Measurements from ENCODE around the gene SHCBP1. TPM values are rescaled to one million over a fixed set of nuclear protein-coding genes. Genes with fewer than 3 reads are reported as not detected.
"Not testable (repeated sequence)": the region's sequence is repeated elsewhere in the genome, so short reads cannot be mapped to it uniquely, and the experiment has no call there.

Gene SHCBP1, protein sequence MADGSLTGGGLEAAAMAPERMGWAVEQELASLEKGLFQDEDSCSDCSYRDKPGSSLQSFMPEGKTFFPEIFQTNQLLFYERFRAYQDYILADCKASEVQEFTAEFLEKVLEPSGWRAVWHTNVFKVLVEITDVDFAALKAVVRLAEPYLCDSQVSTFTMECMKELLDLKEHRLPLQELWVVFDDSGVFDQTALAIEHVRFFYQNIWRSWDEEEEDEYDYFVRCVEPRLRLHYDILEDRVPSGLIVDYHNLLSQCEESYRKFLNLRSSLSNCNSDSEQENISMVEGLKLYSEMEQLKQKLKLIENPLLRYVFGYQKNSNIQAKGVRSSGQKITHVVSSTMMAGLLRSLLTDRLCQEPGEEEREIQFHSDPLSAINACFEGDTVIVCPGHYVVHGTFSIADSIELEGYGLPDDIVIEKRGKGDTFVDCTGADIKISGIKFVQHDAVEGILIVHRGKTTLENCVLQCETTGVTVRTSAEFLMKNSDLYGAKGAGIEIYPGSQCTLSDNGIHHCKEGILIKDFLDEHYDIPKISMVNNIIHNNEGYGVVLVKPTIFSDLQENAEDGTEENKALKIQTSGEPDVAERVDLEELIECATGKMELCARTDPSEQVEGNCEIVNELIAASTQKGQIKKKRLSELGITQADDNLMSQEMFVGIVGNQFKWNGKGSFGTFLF
- total RNA-seq (2014; rRNA removed; shearing (Covaris generic)) = 19.5 and 19.6 TPM in 2 replicates
- 20.9 and 23.1 TPM in 2 replicates for polyA plus RNA-seq (2015; cell fraction: cytosol; rRNA removed)
- 11.2 and 14.8 TPM in 2 replicates for polyA plus RNA-seq (2015; cell fraction: nucleus; rRNA removed)

GRCh38 chr16:46621006-46621933 is at the start of gene SHCBP1:
Gene SHCBP1 (minus strand): TSS chr16:46621379. CDS start chr16:46621359, 20 bp downstream.
- peak; percentile 89 for DNase-seq (ENCODE audit: low read depth, low spot score)
- in situ Hi-C loops (cut with HindIII; ENCODE audit: low pct_unique_long_range_greater_than_20kb, low sequenced_read_pairs) = no loop called here

- no peak for DNase-seq (ENCODE audit: low read depth, low spot score)
- in situ Hi-C loops (cut with HindIII; ENCODE audit: low pct_unique_long_range_greater_than_20kb, low sequenced_read_pairs) = no loop called here
Observed at GRCh38 chr16:46662123-46662522, 40.9 kb upstream of the SHCBP1 start.

DNA sequence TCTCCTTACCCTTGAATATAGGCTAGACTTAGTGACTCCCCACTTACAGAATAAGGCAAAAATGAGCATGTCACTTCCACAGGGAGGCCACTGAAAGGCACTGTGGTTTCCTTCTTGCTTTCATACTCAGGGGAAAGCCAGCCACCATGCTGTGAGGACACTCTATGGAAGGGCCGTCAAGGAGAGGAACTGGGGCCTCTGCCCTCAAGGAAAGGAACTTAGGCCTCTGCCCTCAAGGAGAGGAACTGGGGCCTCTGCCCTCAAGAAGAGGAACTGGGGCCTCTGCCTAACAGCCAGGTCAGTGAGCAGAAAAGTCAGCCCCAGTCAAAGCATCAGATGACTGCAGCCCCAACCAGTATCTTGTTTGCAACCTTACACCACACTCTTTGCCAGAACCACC is 37.7 kb upstream of the SHCBP1 start:
- DNase-seq (ENCODE audit: low read depth, low spot score) = peak; percentile 19
- in situ Hi-C loops (cut with HindIII; ENCODE audit: low pct_unique_long_range_greater_than_20kb, low sequenced_read_pairs) = no loop called here

GRCh38 chr16:46651305-46651704 is 30.1 kb upstream of the SHCBP1 start:
- in situ Hi-C loops (cut with HindIII; ENCODE audit: low pct_unique_long_range_greater_than_20kb, low sequenced_read_pairs) = no loop called here
- DNase-seq (ENCODE audit: low read depth, low spot score) = no peak

- in situ Hi-C loops (cut with HindIII; ENCODE audit: low pct_unique_long_range_greater_than_20kb, low sequenced_read_pairs) = no loop called here
- DNase-seq (ENCODE audit: low read depth, low spot score) = peak; percentile 77
Observed at GRCh38 chr16:46650254-46650623, 29.1 kb upstream of the SHCBP1 start.

DNA sequence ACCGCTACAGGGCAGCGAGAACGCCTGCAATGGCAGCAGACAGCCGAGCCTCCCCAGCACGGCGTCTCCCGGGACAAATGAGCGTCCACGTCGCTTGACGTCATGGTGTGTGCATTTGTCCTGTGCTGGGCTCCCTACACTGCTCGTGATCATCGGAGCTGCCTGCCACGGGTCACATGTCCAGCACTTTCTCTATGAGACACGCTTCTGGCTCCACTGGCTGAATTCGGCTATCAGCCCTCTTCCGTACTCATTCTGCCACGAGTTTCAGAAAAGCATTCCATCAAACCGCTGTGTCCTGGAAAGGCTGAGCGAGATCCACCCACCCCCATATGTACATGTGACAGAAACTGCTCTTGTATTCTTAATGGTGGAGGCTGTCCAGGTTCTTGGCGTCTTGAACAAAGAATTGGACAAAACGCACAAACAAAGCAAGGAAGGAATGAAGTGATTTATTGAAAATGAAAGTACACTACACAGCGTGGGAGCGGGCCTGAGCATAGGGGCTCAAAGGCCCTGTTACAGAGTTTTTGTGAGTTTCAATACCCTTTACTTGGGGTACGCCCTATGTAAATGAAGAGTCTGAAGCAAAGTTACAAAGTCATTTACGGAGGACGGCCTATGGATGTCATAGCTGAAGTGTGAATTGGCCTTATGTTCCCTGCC is 28.5 kb upstream of the SHCBP1 start:
- peak; percentile 98 for DNase-seq (ENCODE audit: low read depth, low spot score)
- in situ Hi-C loops (cut with HindIII; ENCODE audit: low pct_unique_long_range_greater_than_20kb, low sequenced_read_pairs) = no loop called here

DNA sequence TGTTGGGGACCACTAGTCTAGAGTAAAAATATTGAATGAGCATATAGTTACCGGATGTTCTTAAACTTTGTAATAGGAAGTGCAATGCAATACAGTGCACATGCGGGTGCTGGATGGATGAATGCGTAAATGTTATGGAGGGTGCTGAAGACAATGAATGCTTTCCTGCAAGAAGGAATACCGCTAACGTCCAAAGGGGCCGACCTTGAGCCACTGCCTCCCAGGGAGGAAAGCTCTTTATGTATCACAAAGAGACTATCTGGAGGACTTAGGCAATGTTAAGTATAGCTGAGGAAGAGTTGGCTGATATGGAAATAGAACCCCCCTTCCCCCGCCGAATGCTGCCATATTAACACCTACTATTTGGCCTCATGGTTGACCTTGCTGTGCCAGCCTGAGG is 27.5 kb upstream of the SHCBP1 start:
- in situ Hi-C loops (cut with HindIII; ENCODE audit: low pct_unique_long_range_greater_than_20kb, low sequenced_read_pairs) = no loop called here

GRCh38 chr16:46638947-46639925 is 18.1 kb upstream of the SHCBP1 start:
- DNase-seq (ENCODE audit: low read depth, low spot score) = no peak
- in situ Hi-C loops (cut with HindIII; ENCODE audit: low pct_unique_long_range_greater_than_20kb, low sequenced_read_pairs) = no loop called here

More for the DNA sequence above, 27.5 kb upstream of the SHCBP1 start:
- DNase-seq (ENCODE audit: low read depth, low spot score) = peak; percentile 48

GRCh38 chr16:46632778-46633733 is 11.9 kb upstream of the SHCBP1 start:
- no peak for DNase-seq (ENCODE audit: low read depth, low spot score)
- in situ Hi-C loops (cut with HindIII; ENCODE audit: low pct_unique_long_range_greater_than_20kb, low sequenced_read_pairs) = no loop called here

- DNase-seq (ENCODE audit: low read depth, low spot score) = peak; percentile 86
- in situ Hi-C loops (cut with HindIII; ENCODE audit: low pct_unique_long_range_greater_than_20kb, low sequenced_read_pairs) = no loop called here
Observed at GRCh38 chr16:46629331-46630219, 8.4 kb upstream of the SHCBP1 start.

- in situ Hi-C loops (cut with HindIII; ENCODE audit: low pct_unique_long_range_greater_than_20kb, low sequenced_read_pairs) = no loop called here
- DNase-seq (ENCODE audit: low read depth, low spot score) = no peak
Observed at GRCh38 chr16:46627746-46628145, 6.6 kb upstream of the SHCBP1 start.

DNA sequence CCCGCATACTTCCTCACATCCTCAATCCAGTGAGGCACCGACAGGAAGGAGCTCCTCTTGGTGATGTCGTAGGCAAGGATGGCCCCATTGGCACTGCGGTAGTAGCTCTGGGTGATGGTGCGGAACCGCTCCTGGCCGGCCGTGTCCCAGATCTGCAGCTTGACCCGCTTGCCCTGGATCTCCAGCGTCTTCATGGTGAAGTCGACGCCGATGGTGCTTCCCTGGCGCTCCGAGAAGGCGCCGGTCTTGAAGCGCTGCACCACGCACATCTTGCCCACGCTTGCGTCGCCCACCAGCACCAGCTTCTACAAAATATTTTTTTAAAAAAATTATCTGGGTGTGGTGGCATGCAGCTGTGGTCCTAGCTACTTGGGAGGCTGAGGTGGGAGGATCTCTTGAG is 5.5 kb upstream of the SHCBP1 start:
- in situ Hi-C loops (cut with HindIII; ENCODE audit: low pct_unique_long_range_greater_than_20kb, low sequenced_read_pairs); DNase-seq (ENCODE audit: low read depth, low spot score): not testable (repeated sequence)

DNA sequence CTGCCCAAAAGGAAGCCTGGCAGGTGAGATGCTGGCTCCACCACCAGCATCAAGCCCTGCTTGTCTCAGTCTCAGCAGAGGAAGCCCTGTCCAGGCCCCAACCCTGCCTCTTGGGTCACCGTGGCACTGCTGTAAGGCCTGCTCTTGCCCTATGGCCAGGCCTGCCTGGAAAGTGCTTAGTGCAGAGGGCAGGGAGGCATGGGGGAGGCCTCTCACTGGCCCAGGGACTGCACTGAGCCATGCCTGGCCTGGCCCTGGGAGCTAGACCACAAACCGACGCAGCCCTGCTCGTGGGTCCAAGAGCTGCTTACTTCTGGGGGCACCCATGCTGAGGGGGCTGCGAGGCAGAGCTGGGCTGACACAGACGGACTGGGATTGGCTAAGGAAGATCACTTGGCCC is 3.7 kb upstream of the SHCBP1 start:
- DNase-seq (ENCODE audit: low read depth, low spot score); in situ Hi-C loops (cut with HindIII; ENCODE audit: low pct_unique_long_range_greater_than_20kb, low sequenced_read_pairs): not testable (repeated sequence)

DNA sequence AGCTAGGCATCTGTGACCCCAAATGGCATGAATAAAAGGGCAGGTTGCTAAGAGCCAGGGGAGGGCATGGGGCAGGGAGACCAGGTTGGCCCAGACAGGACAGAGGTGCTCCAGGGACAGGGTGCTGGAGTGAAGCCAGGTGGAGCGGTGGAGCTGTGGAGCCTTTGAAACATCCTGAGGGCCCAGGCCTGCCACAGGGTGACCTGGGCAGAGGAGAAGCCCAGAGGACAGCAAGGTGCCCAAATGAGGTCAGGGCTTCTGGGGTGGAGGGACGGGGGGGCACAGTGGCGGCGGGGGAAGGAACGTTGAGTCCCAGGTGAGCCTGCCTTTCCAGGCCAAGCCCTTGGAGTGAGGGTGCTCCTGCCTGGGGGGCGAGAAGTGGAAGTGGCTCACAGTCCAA is 2.5 kb upstream of the SHCBP1 start:
- in situ Hi-C loops (cut with HindIII; ENCODE audit: low pct_unique_long_range_greater_than_20kb, low sequenced_read_pairs); DNase-seq (ENCODE audit: low read depth, low spot score): not testable (repeated sequence)
